ENCODE results near the gene VPS45. TPM values are rescaled to one million over a fixed set of nuclear protein-coding genes. Genes with fewer than 3 reads are reported as not detected.
A peak's percentile ranks its signal among the peaks of the same experiment; 100 is the strongest.

Gene VPS45
- total and polyA plus RNA-seq, 2 of the 13 experiments (the other 11 are each of a cell fraction or from before 2014, with no cell fraction given), result 15.2 to 25.2 TPM

DNA sequence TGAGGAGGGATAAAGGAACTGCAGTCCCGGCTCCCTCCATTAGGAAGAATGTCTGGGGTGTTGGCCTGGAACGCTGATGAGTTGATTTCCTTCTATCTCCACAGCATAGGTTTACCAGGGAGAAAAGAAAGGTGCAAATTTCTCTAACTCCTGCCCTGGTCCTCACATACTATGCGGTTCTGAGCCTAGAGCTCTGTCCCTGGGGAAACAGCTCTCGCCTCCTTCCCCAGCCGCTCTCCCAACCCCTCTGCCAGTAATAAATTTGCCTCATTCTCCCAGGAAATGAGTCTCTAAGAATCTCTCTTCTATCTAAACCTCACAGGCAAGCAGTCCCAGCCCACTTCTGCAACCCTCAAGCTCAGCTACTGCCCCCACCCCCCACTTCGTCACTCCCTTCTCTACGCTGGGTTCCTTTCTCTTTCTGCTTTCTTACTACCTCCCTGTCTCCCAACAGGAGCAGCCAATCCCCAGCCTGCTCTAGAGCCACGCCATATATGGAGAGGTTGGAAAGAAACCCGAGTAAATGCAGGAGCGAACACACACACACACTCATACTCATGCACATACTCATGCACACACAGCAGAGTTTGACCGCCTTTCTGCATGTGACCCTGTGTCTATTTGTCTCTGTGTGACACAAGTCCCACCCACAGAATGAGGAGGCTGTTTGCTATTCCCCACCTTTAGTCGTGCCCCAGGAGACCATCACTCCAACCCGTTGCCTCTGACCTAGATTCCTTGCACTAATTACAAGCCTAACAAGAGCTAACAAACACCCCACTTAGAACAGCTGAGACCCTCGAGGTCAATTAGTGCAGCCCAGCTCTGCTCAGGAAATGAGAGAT lies 95.5 kb downstream of the VPS45 start:
- FAIRE-seq, result peak; percentile 89
- no peaks in the 10 kb centered on the region for H3K9me3 ChIP-seq (ENCODE audit: low read length)
- H2AFZ ChIP-seq (ENCODE audit: low read length), result peak overlapping the region; percentile 64
- no peaks in the 10 kb centered on the region for H3K79me2 ChIP-seq (ENCODE audit: insufficient read depth, low read length)
- peak overlapping the region; percentile 93 for H3K4me2 ChIP-seq (ENCODE audit: low read depth, low read length)
- peak overlapping the region; percentile 47 to 66 (median 59) for H3K4me3 ChIP-seq (replicated peaks in 1 of 3; ENCODE audit: insufficient read depth in 1 of 3, low read depth in 2 of 3, low read length in 3 of 3)
- H3K27ac ChIP-seq (ENCODE audit: extremely low read length, insufficient read depth, low read length), result peak overlapping the region; percentile 37
- H3K27me3 ChIP-seq (ENCODE audit: control insufficient read depth in 1 of 2, insufficient read depth in 2 of 2, low read length in 2 of 2), result peaks cover 1 to 13% of the 10 kb centered on the region in 2 experiments; a peak in 2 of 5 replicates
- peak; percentile 96 for ATAC-seq
- intact Hi-C loops (cut with micrococcal nuclease; ENCODE audit: unreplicated experiment), result loop anchor here (5.0 to 10.0 kb wide), 2 partner anchors 96 to 198 kb away; partner anchors contain the start of gene VPS45
- POLR2A ChIA-PET, result interaction anchor here (1.3 to 1.5 kb wide), 2 partner anchors 24 to 275 kb away, joined by 3 to 4 read pairs; a partner anchor contains a TSS
- WGBS (ENCODE audit: low lambda C conversion rate), result 4% methylated on average over 14 of the region's 14 CpGs
- no peaks in the 10 kb centered on the region for H4K20me1 ChIP-seq (ENCODE audit: insufficient read depth, low read length)
- in situ Hi-C loops (cut with HindIII; ENCODE audit: extremely low pct_ligation_motif_present, low pct_unique_long_range_greater_than_20kb), result no loop called here
- H3K36me3 ChIP-seq (replicated peaks in 1 of 2; ENCODE audit: control insufficient read depth in 1 of 2, insufficient read depth in 2 of 2, low read length in 2 of 2), result no peaks in the 10 kb centered on the region; a peak in 1 of 5 replicates
- peaks cover 37% of the 10 kb centered on the region for H3K4me1 ChIP-seq (ENCODE audit: insufficient read depth, low read length)
- H3K9ac ChIP-seq (ENCODE audit: insufficient read depth, low read depth, low read length), result peak overlapping the region; percentile 80
- CTCF ChIA-PET (ENCODE audit: low intra/inter-chr PET ratio, low total read pairs), result no interaction called here
- TSS peak; percentile 99 for BruUV-seq (replicated peaks)
- peak; percentile 95 for DNase-seq (ENCODE audit: low spot score)
- TF ChIP-seq HOXA7 (CRISPR knock-in tag; IDR thresholded peaks at IDR 0.05), result no peak
- TF ChIP-seq ZNF567 (CRISPR knock-in tag; IDR thresholded peaks at IDR 0.05; ENCODE audit: borderline replicate concordance), result 0 out of 2 replicates have a peak, but pooled peaks have one; percentile 13
- peak; percentile 14; the same call in 1 of the 2 replicates for TF ChIP-seq ZNF772 (CRISPR knock-in tag; IDR thresholded peaks at IDR 0.05)
- TF ChIP-seq POLR2G (IDR thresholded peaks at IDR 0.05; ENCODE audit: low read depth, low read length), result peak; percentile 40; the same call in 1 of the 2 replicates
- TF ChIP-seq KLF15 (CRISPR knock-in tag; IDR thresholded peaks at IDR 0.05; ENCODE audit: borderline replicate concordance), result no peak
- TF ChIP-seq POGZ (CRISPR knock-in tag; IDR thresholded peaks at IDR 0.05), result 0 out of 2 replicates have a peak, but pooled peaks have one; percentile 11
- TF ChIP-seq ZNF282 (IDR thresholded peaks at IDR 0.05; ENCODE audit: partially characterized antibody), result no peak
- 0 out of 2 replicates have a peak, but pooled peaks have one; percentile 32 for TF ChIP-seq ZNF792 (CRISPR knock-in tag; IDR thresholded peaks at IDR 0.05)
- TF ChIP-seq ZSCAN20 (CRISPR knock-in tag; IDR thresholded peaks at IDR 0.05; ENCODE audit: borderline replicate concordance), result no peak
- TF ChIP-seq CREB1 (IDR thresholded peaks at IDR 0.05), result 0 out of 2 replicates have a peak, but pooled peaks have one; percentile 14
- no peak for TF ChIP-seq CREB1 (CRISPR knock-in tag; IDR thresholded peaks at IDR 0.05)
- no peak for TF ChIP-seq MAFF (IDR thresholded peaks at IDR 0.05; ENCODE audit: low read depth, low read length)
- no peak for TF ChIP-seq ELF1 (CRISPR knock-in tag; IDR thresholded peaks at IDR 0.05)
- TF ChIP-seq NFIC (IDR thresholded peaks at IDR 0.05; ENCODE audit: low read length), result no peak
- TF ChIP-seq, protein P1, sequence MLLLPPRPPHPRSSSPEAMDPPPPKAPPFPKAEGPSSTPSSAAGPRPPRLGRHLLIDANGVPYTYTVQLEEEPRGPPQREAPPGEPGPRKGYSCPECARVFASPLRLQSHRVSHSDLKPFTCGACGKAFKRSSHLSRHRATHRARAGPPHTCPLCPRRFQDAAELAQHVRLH (CRISPR knock-in tag; IDR thresholded peaks at IDR 0.05; ENCODE audit: borderline replicate concordance, low read depth), result 0 out of 2 replicates have a peak, but pooled peaks have one; percentile 24
- TF ChIP-seq, protein P2, sequence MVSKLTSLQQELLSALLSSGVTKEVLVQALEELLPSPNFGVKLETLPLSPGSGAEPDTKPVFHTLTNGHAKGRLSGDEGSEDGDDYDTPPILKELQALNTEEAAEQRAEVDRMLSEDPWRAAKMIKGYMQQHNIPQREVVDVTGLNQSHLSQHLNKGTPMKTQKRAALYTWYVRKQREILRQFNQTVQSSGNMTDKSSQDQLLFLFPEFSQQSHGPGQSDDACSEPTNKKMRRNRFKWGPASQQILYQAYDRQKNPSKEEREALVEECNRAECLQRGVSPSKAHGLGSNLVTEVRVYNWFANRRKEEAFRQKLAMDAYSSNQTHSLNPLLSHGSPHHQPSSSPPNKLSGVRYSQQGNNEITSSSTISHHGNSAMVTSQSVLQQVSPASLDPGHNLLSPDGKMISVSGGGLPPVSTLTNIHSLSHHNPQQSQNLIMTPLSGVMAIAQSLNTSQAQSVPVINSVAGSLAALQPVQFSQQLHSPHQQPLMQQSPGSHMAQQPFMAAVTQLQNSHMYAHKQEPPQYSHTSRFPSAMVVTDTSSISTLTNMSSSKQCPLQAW (CRISPR knock-in tag; IDR thresholded peaks at IDR 0.05), result peak; percentile 52; the same call in 1 of the 2 replicates
- TF ChIP-seq KLF13 (CRISPR knock-in tag; IDR thresholded peaks at IDR 0.05), result peak; percentile 88; the same call in 1 of the 2 replicates
- TF ChIP-seq ZNF766 (CRISPR knock-in tag; IDR thresholded peaks at IDR 0.05; ENCODE audit: borderline replicate concordance), result 0 out of 2 replicates have a peak, but pooled peaks have one; percentile 46
- peak; percentile 53; the same call in 1 of the 2 replicates for TF ChIP-seq MED1 (CRISPR knock-in tag; IDR thresholded peaks at IDR 0.05)
- peak; percentile 48; the same call in 1 of the 2 replicates for TF ChIP-seq ZNF205 (CRISPR knock-in tag; IDR thresholded peaks at IDR 0.05)
- 0 out of 2 replicates have a peak, but pooled peaks have one; percentile 50 for TF ChIP-seq MEIS2 (CRISPR knock-in tag; IDR thresholded peaks at IDR 0.05)
- TF ChIP-seq CEBPB (IDR thresholded peaks at IDR 0.05; ENCODE audit: borderline replicate concordance, low read depth, low read length), result no peak
- TF ChIP-seq RXRB (CRISPR knock-in tag; IDR thresholded peaks at IDR 0.05; ENCODE audit: borderline replicate concordance), result 0 out of 2 replicates have a peak, but pooled peaks have one; percentile 20

All from HepG2 (cell line).